D341Med (cell line): ENCODE data around the gene ADTRP.
"Not testable (repeated sequence)": the region's sequence is repeated elsewhere in the genome, so short reads cannot be mapped to it uniquely, and the experiment has no call there.

Experiments
- DNase-seq: peaks from one replicate; pipeline ENCODE4 v3.0.0; 2012; ENCODE audit warnings: low spot score

ADTRP gene

GRCh38 chr6:11689847-11690246 is 88.8 kb downstream of the ADTRP start:
- no peak for DNase-seq

- DNase-seq: not testable (repeated sequence)
Measured at GRCh38 chr6:11689400-11689799, 89.2 kb downstream of the ADTRP start.

GRCh38 chr6:11688425-11688709 is 90.2 kb downstream of the ADTRP start:
- DNase-seq: no peak

- no peak for DNase-seq
Measured at GRCh38 chr6:11685481-11686093, 93.0 kb downstream of the ADTRP start.

GRCh38 chr6:11684901-11685480 is 93.6 kb downstream of the ADTRP start:
- no peak for DNase-seq

- no peak for DNase-seq
Measured at GRCh38 chr6:11683871-11684270, 94.7 kb downstream of the ADTRP start.

GRCh38 chr6:11682561-11682975 is 96.0 kb downstream of the ADTRP start:
- DNase-seq: no peak

- DNase-seq: no peak
Measured at GRCh38 chr6:11681770-11682169, 96.8 kb downstream of the ADTRP start.

GRCh38 chr6:11681357-11681756 is 97.2 kb downstream of the ADTRP start:
- no peak for DNase-seq

GRCh38 chr6:11680479-11680878 is 98.1 kb downstream of the ADTRP start:
- not testable (repeated sequence) for DNase-seq

GRCh38 chr6:11679099-11679498 is 99.5 kb downstream of the ADTRP start:
- DNase-seq: no peak

GRCh38 chr6:11675601-11676000 is 103.0 kb downstream of the ADTRP start:
- no peak for DNase-seq

- no peak for DNase-seq
Measured at GRCh38 chr6:11672669-11673068, 105.9 kb downstream of the ADTRP start.

GRCh38 chr6:11672256-11672655 is 106.3 kb downstream of the ADTRP start:
- no peak for DNase-seq

GRCh38 chr6:11669696-11670095 is 108.9 kb downstream of the ADTRP start:
- no peak for DNase-seq

- no peak for DNase-seq
Measured at GRCh38 chr6:11668455-11668854, 110.1 kb downstream of the ADTRP start.

GRCh38 chr6:11667876-11668275 is 110.7 kb downstream of the ADTRP start:
- no peak for DNase-seq

- DNase-seq: no peak
Measured at GRCh38 chr6:11665604-11666326, 112.8 kb downstream of the ADTRP start.
